Stimulated activated CD4-positive, alpha-beta T cell treated with anti-CD3 and anti-CD28 coated beads, Interleukin-12 subunit alpha, Interleukin-12 subunit beta, amount 100 ng/mL, for 4 hours (primary cell): ENCODE data around the gene DCDC2B.

ENCODE experiments used
- DNase-seq: peaks from one replicate; pipeline ENCODE4 v3.0.0-alpha.2; 2020

Gene DCDC2B

GRCh38 chr1:32263744-32264143 lies 54.9 kb downstream of the DCDC2B start:
- DNase-seq = no peak
